Breast epithelium (tissue), 4 donors: Measurements from ENCODE around the gene ALDH1A2. TPM values are rescaled to one million over a fixed set of nuclear protein-coding genes. Genes with fewer than 3 reads are reported as not detected.

Source experiments
- DNase-seq, 2 donors: peaks; one replicate each; pipeline ENCODE4 v3.0.0-alpha.2; 2019; ENCODE audit warnings: low spot score in 2 of 2
- H3K27ac ChIP-seq, 2 donors: fragments of 200-600 bp; sonication (generic) in 1 of 2; one replicate each; pipeline ENCODE4 v1.5.1; 2016 to 2019; ENCODE audit warnings: mild to moderate bottlenecking in 1 of 2
- H3K27me3 ChIP-seq, 2 donors: fragments of 200-600 bp; sonication (generic) in 1 of 2; one replicate each; pipeline versions ENCODE4 v1.5.1 to v1.6.0; 2017 to 2019; ENCODE audit warnings: control low read depth in 1 of 2, mild to moderate bottlenecking in 1 of 2
- H3K36me3 ChIP-seq: fragments of 200-600 bp; one replicate; pipeline ENCODE4 v1.5.1; 2019
- H3K4me1 ChIP-seq, 2 donors: fragments of 200-600 bp; sonication (generic); one replicate each; pipeline ENCODE4 v1.5.1; 2016 to 2019; ENCODE audit warnings: control low read depth in 1 of 2
- H3K4me3 ChIP-seq, 3 donors: fragments of 200-600 bp; sonication (generic); 1 replicate in 2 of 3; 2 replicates in 1 of 3; pipeline ENCODE4 v1.5.1; 2016 to 2019; ENCODE audit warnings: mild to moderate bottlenecking in 3 of 3, moderate library complexity in 2 of 3
- H3K9me3 ChIP-seq, 2 donors: fragments of 200-600 bp; sonication (generic) in 1 of 2; one replicate each; pipeline ENCODE4 v1.5.1; 2016 to 2019; ENCODE audit warnings: control low read depth in 1 of 2
- POLR2A ChIP-seq: fragments of 450-650 bp; IDR thresholded peaks from one replicate; pipeline ENCODE4 v1.6.1; 2016; ENCODE audit warnings: antibody characterized with exemption, mild to moderate bottlenecking, moderate library complexity
- POLR2AphosphoS5 ChIP-seq, 3 donors: sonication (generic); formaldehyde crosslinking; IDR thresholded peaks; one replicate each; pipeline ENCODE4 v1.6.1; 2017; ENCODE audit warnings: antibody characterized with exemption in 3 of 3
- intact Hi-C: fragments of 100-400 bp; cut with DNase I; formaldehyde crosslinking; loops from one replicate; pipeline ENCODE4 v1.15.1; 2023; ENCODE audit warnings: low total_unique reads
- total RNA-seq, 3 donors: library from RNA; depleted of rRNA; stranded (reverse); fragments of >200 nt; gene quantifications; one replicate each; pipeline ENCODE4 v1.1.0, GENCODE V29; 2016
- TF ChIP-seq, protein P1 (sequence below), 3 donors: fragments of 450-650 bp; IDR thresholded peaks; one replicate each; pipeline ENCODE4 v1.5.1; 2016 to 2017; ENCODE audit warnings: antibody characterized with exemption in 3 of 3, mild to moderate bottlenecking in 3 of 3, moderate library complexity in 3 of 3

ALDH1A2 gene
- total RNA-seq, 3 donors from 2014 or later = 6.1 to 19.6 (median 11.1) TPM

DNA sequence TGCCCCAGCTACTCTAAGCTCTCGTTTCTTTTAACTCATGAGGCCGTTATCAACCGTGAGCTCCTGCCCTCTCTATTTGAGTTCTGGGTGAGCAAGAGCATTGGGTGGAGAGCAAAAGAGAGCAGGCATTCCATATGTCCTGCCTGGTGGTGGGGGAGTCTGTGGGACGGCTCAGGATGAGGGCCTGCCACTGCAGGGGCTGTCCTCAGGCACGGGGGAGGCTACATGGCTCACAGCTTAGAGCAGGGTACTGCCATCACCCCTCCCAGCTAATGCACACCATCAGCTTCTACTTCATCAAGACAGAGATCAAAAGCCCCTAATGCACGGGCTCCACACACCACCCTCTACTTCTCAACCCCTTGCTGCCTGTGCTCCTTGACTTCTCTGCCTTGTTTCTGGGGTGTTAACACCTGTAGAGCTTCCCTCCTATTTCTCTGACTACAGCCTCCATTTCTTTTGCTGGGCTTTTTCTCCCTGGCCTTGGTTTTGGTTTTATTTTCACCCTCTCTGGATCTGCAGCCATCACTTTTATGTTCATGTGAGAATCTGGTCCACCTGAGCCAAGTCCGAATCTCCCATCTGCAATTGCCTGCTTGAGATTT, 114.1 kb downstream of the ALDH1A2 start:
- H3K4me3 ChIP-seq = no peak overlapping the region
- no peak overlapping the region for H3K27ac ChIP-seq
- intact Hi-C loops = no loop called here
- DNase-seq = no peak
- H3K36me3 ChIP-seq = no peaks in the 10 kb centered on the region
- H3K9me3 ChIP-seq = no peaks in the 10 kb centered on the region
- H3K4me1 ChIP-seq = no peaks in the 10 kb centered on the region
- H3K27me3 ChIP-seq = no peaks in the 10 kb centered on the region
- TF ChIP-seq, protein P1, sequence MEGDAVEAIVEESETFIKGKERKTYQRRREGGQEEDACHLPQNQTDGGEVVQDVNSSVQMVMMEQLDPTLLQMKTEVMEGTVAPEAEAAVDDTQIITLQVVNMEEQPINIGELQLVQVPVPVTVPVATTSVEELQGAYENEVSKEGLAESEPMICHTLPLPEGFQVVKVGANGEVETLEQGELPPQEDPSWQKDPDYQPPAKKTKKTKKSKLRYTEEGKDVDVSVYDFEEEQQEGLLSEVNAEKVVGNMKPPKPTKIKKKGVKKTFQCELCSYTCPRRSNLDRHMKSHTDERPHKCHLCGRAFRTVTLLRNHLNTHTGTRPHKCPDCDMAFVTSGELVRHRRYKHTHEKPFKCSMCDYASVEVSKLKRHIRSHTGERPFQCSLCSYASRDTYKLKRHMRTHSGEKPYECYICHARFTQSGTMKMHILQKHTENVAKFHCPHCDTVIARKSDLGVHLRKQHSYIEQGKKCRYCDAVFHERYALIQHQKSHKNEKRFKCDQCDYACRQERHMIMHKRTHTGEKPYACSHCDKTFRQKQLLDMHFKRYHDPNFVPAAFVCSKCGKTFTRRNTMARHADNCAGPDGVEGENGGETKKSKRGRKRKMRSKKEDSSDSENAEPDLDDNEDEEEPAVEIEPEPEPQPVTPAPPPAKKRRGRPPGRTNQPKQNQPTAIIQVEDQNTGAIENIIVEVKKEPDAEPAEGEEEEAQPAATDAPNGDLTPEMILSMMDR (IDR thresholded peaks at IDR 0.05) = no peak
- TF ChIP-seq POLR2A (no peak), POLR2AphosphoS5 (IDR thresholded peaks at IDR 0.05) (no peak)

DNA sequence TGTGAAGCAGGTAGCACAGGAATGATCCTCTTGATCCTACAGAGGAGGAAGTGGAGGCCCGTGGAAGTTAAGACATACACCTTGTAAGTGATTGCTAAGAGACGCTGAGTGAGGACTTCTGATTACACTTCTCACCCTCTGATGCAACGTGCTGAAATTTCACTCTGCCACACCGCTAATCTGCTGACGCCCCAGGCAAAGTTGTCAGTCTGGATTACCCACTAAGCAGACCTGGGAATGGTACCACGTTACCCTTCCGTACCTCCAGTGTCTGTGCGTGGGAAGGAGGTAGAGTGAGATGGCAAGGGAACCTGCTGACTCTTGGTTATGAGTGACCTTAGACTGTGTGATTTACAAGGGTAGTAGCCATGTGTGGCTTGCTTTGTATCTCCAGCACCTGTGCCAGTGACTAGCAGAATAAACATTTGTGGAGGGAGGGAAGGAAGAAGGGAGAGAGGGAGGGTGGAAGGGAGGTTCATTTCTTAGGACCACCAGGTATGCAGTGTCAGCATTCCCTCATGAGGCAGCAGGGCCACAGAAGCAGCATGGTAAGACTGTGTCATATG, 115.0 kb downstream of the ALDH1A2 start:
- Histone ChIP-seq H3K36me3 (no peaks in the 10 kb centered on the region), H3K27me3 (no peaks in the 10 kb centered on the region), H3K27ac (no peak overlapping the region), H3K4me1 (no peaks in the 10 kb centered on the region), H3K4me3 (no peak overlapping the region), H3K9me3 (no peaks in the 10 kb centered on the region)
- no peak for DNase-seq
- TF ChIP-seq, protein P1 (IDR thresholded peaks at IDR 0.05) = no peak
- TF ChIP-seq POLR2A = no peak
- no peak for TF ChIP-seq POLR2AphosphoS5 (IDR thresholded peaks at IDR 0.05)
- intact Hi-C loops = no loop called here

DNA sequence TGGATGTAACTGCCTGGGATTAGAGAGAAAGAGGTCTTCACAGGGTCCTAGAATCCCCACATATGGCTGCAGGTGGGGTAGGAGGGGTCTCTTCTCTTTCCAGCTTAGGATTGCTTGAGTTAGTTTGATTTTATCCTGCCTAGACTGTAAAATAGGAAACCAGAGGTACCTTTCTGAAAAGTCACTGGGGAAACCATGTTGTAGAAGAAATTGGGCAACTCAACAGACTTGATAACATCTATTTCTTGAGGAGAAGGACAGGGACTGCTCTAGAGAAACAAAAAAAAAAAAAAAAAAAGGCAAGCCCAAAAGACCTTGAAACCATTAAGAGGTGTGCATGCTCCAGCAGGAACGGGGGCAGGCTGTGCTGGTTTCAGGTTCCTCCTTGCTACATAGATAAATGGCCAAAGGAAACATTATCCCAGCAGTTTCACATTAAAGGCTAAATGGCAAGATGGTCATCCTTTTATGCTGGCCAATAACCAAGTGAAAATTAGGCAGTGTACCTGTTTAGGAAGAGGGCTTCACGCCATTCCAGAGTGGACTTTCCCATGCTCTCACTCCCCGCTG, 116.1 kb downstream of the ALDH1A2 start:
- H3K36me3 ChIP-seq = no peaks in the 10 kb centered on the region
- intact Hi-C loops = no loop called here
- no peak for TF ChIP-seq POLR2A
- TF ChIP-seq, protein P1 (IDR thresholded peaks at IDR 0.05) = no peak
- TF ChIP-seq POLR2AphosphoS5 (IDR thresholded peaks at IDR 0.05) = no peak
- H3K4me3 ChIP-seq = no peak overlapping the region
- no peak overlapping the region for H3K27ac ChIP-seq
- no peaks in the 10 kb centered on the region for H3K4me1 ChIP-seq
- no peaks in the 10 kb centered on the region for H3K27me3 ChIP-seq
- no peak for DNase-seq
- no peaks in the 10 kb centered on the region for H3K9me3 ChIP-seq

DNA sequence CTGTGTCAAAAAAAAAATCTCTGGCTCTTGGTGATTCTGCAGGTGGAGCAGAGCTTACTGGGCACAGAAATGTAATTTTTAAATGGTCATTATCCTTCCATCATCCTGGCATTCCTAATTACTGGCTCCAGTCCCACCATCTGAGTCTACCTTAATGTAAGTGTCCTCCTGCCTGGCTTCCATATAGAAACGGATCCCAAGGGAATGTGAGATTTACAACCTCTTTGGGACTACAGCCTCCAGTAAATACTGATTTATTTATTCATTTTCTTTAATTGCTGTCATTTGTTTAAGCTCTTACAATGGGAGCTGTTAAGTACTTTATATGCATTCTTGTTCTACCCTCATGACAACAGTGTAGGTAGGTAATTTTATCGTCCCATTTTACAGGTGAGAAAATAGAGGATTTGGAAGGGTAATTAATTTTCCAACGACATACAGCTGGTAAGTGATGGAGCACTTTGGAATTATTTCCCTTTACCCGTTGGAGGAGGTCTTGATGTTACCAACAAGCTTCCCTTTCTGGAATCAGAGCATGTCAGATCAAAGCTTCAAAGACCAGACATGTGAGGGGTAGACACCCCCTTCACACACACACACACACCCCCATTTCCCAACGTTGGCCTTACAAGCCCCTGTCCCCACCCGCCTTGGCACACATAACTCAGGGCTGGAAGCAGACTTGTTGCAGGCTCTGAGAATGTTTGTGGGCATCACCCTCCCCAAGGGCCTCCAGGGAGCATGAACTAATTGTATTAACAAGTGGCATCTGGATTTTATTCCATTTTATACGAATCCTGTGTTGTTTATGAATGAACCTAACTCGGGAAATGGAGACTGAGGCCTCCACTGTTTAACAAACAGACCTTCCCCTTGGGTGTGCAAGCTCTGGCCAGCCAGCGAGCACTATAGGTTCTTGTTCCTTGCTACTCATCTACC, 116.9 kb downstream of the ALDH1A2 start:
- no peaks in the 10 kb centered on the region for H3K9me3 ChIP-seq
- TF ChIP-seq, protein P1 (IDR thresholded peaks at IDR 0.05) = no peak
- TF ChIP-seq POLR2AphosphoS5 (IDR thresholded peaks at IDR 0.05) (no peak), POLR2A (no peak)
- H3K27me3 ChIP-seq = no peaks in the 10 kb centered on the region
- no peak overlapping the region for H3K4me3 ChIP-seq
- intact Hi-C loops = no loop called here
- H3K27ac ChIP-seq = no peak overlapping the region
- H3K36me3 ChIP-seq = no peaks in the 10 kb centered on the region
- no peak for DNase-seq
- no peaks in the 10 kb centered on the region for H3K4me1 ChIP-seq
